ENCODE data around the gene ZSWIM1.

- no peak for TF ChIP-seq CTCF (IDR thresholded peaks at IDR 0.05; ENCODE audit: low read depth, low read length)
- no peak for TF ChIP-seq EZH2phosphoT487 (IDR thresholded peaks at IDR 0.05; ENCODE audit: low read depth)
Measured at GRCh38 chr20:45921337-45922189, 40.5 kb downstream of the ZSWIM1 start.
